Measurements from ENCODE around the gene ZNF821.

The ZNF821 gene

GRCh38 chr16:71852158-71852557 lies 31.8 kb downstream of the ZNF821 start:
- TF ChIP-seq EZH2 (IDR thresholded peaks at IDR 0.05; ENCODE audit: borderline replicate concordance, low read depth, low read length, severe bottlenecking) (no peak), CTCF (IDR thresholded peaks at IDR 0.05; ENCODE audit: borderline replicate concordance, extremely low read depth, low read length, poor library complexity, severe bottlenecking) (no peak)
- ATAC-seq (ENCODE audit: insufficient read depth, low read depth): peak; percentile 81

GRCh38 chr16:71851746-71852145 lies 32.2 kb downstream of the ZNF821 start:
- H4K20me1 ChIP-seq (ENCODE audit: insufficient read depth, low read length): peaks cover 51% of the 10 kb centered on the region; the same call in 1 of the 2 replicates
- H3K36me3 ChIP-seq (ENCODE audit: insufficient read depth, low read length): peaks cover 82% of the 10 kb centered on the region
- peak; percentile 29; the same call in 1 of the 3 replicates for ATAC-seq (ENCODE audit: insufficient read depth, low read depth)
- no peaks in the 10 kb centered on the region for H3K27me3 ChIP-seq (ENCODE audit: insufficient read depth, low read length, poor library complexity)
- no peak overlapping the region for H2AFZ ChIP-seq (ENCODE audit: low read depth, low read length)
- no peak overlapping the region for H3K4me2 ChIP-seq (ENCODE audit: insufficient read depth, low read length)
- peak; percentile 5 for DNase-seq
- H3K9me3 ChIP-seq (ENCODE audit: insufficient read depth, low read length, severe bottlenecking): no peaks in the 10 kb centered on the region
- no peak overlapping the region for H3K4me3 ChIP-seq (ENCODE audit: low read depth in 1 of 2, low read length in 2 of 2)
- H3K9ac ChIP-seq (ENCODE audit: low read depth, low read length): no peak overlapping the region
- peaks cover 22% of the 10 kb centered on the region for H3K4me1 ChIP-seq (ENCODE audit: insufficient read depth, low read length)
- H3K27ac ChIP-seq (ENCODE audit: low read length): no peak overlapping the region
- peaks cover 36% of the 10 kb centered on the region for H3K79me2 ChIP-seq (ENCODE audit: insufficient read depth, low read length)
- TF ChIP-seq CTCF (IDR thresholded peaks at IDR 0.05; ENCODE audit: borderline replicate concordance, extremely low read depth, low read length, poor library complexity, severe bottlenecking): no peak
- no peak for TF ChIP-seq EZH2 (IDR thresholded peaks at IDR 0.05; ENCODE audit: borderline replicate concordance, low read depth, low read length, severe bottlenecking)

More at GRCh38 chr16:71852158-71852557, 31.8 kb downstream of the ZNF821 start:
- DNase-seq: peak; percentile 53
- no peak overlapping the region for H2AFZ ChIP-seq (ENCODE audit: low read depth, low read length)
- peaks cover 32% of the 10 kb centered on the region for H3K79me2 ChIP-seq (ENCODE audit: insufficient read depth, low read length)
- H3K36me3 ChIP-seq (ENCODE audit: insufficient read depth, low read length): peaks cover 82% of the 10 kb centered on the region
- no peak overlapping the region for H3K4me3 ChIP-seq (ENCODE audit: low read depth in 1 of 2, low read length in 2 of 2)
- H3K9ac ChIP-seq (ENCODE audit: low read depth, low read length): no peak overlapping the region
- no peak overlapping the region for H3K27ac ChIP-seq (ENCODE audit: low read length)
- peaks cover 18% of the 10 kb centered on the region for H3K4me1 ChIP-seq (ENCODE audit: insufficient read depth, low read length)
- no peaks in the 10 kb centered on the region for H3K27me3 ChIP-seq (ENCODE audit: insufficient read depth, low read length, poor library complexity)
- no peak overlapping the region for H3K4me2 ChIP-seq (ENCODE audit: insufficient read depth, low read length)
- H4K20me1 ChIP-seq (ENCODE audit: insufficient read depth, low read length): peaks cover 47% of the 10 kb centered on the region; the same call in 1 of the 2 replicates
- no peaks in the 10 kb centered on the region for H3K9me3 ChIP-seq (ENCODE audit: insufficient read depth, low read length, severe bottlenecking)

DNA sequence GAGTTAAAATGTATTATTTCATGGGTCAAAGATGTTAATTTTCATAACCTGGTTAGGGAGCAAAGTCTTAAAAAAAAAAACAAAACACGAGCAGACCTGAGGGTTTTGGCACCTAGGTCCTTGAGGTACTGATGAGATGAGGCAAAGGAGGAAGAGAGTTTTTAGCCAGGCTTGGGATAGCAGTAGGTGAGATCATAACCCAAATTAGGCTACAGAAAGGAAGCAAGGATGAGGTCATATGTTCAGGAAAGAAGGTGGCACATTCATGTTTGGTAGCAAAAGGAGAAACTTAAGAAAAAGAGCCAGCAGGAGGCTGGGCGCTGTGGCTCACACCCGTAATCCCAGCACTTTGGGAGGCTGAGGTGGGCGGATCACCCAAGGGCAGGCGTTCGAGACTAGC lies 35.4 kb downstream of the ZNF821 start:
- TF ChIP-seq CTCF (IDR thresholded peaks at IDR 0.05; ENCODE audit: borderline replicate concordance, extremely low read depth, low read length, poor library complexity, severe bottlenecking): no peak
- TF ChIP-seq EZH2 (IDR thresholded peaks at IDR 0.05; ENCODE audit: borderline replicate concordance, low read depth, low read length, severe bottlenecking): no peak
- peaks cover 61% of the 10 kb centered on the region for H3K36me3 ChIP-seq (ENCODE audit: insufficient read depth, low read length)
- H3K27me3 ChIP-seq (ENCODE audit: insufficient read depth, low read length, poor library complexity): no peaks in the 10 kb centered on the region
- no peaks in the 10 kb centered on the region for H3K9me3 ChIP-seq (ENCODE audit: insufficient read depth, low read length, severe bottlenecking)
- H4K20me1 ChIP-seq (ENCODE audit: insufficient read depth, low read length): peaks cover 32% of the 10 kb centered on the region; the same call in 1 of the 2 replicates
- no peak overlapping the region for H2AFZ ChIP-seq (ENCODE audit: low read depth, low read length)
- ATAC-seq (ENCODE audit: insufficient read depth, low read depth) (no peak), DNase-seq (no peak)
- peaks cover 33% of the 10 kb centered on the region for H3K4me1 ChIP-seq (ENCODE audit: insufficient read depth, low read length)
- no peak overlapping the region for H3K27ac ChIP-seq (ENCODE audit: low read length)
- no peak overlapping the region for H3K4me2 ChIP-seq (ENCODE audit: insufficient read depth, low read length)
- no peak overlapping the region for H3K9ac ChIP-seq (ENCODE audit: low read depth, low read length)
- peaks cover 37% of the 10 kb centered on the region for H3K79me2 ChIP-seq (ENCODE audit: insufficient read depth, low read length)
- H3K4me3 ChIP-seq (ENCODE audit: low read depth in 1 of 2, low read length in 2 of 2): no peak overlapping the region

Measured in DND-41 (cell line).